Transverse colon (tissue), 4 donors: ENCODE results near the gene TMEM273. TPM values are rescaled to one million over a fixed set of nuclear protein-coding genes. Genes with fewer than 3 reads are reported as not detected.

ENCODE experiments used
- DNase-seq: peaks from one replicate; pipeline ENCODE4 v3.0.0-alpha.2; 2019
- H3K27ac ChIP-seq, 4 donors: fragments of 200-600 bp; sonication (generic); 2 replicates each; pipeline ENCODE4 v1.5.1; 2016 to 2018; ENCODE audit warnings: inconsistent platforms in 4 of 4
- H3K27me3 ChIP-seq: fragments of 200-600 bp; sonication (generic); 2 replicates; pipeline ENCODE4 v1.5.1; 2017; ENCODE audit warnings: inconsistent platforms
- H3K36me3 ChIP-seq, 4 donors: fragments of 200-600 bp; sonication (generic); 2 replicates each; pipeline ENCODE4 v1.5.1; 2017 to 2019; ENCODE audit warnings: inconsistent platforms in 4 of 4
- H3K4me1 ChIP-seq, 4 donors: fragments of 200-600 bp; sonication (generic); 2 replicates each; pipeline ENCODE4 v1.5.1; 2017 to 2020; ENCODE audit warnings: inconsistent platforms in 4 of 4
- H3K4me3 ChIP-seq, 4 donors: fragments of 200-600 bp; sonication (generic); 1 replicate in 1 of 4; 2 replicates in 3 of 4; pipeline versions ENCODE4 v1.5.1 to v1.6.1; 2017 to 2019; ENCODE audit warnings: inconsistent platforms in 4 of 4
- H3K9me3 ChIP-seq, 2 donors: fragments of 200-600 bp; sonication (generic); 2 replicates each; pipeline ENCODE4 v1.5.1; 2017 to 2019; ENCODE audit warnings: inconsistent platforms in 2 of 2
- EP300 ChIP-seq: sonication (generic); formaldehyde crosslinking; IDR thresholded peaks from one replicate; pipeline ENCODE4 v1.6.1; 2017; ENCODE audit warnings: antibody characterized with exemption, low read depth
- POLR2A ChIP-seq: fragments of 450-650 bp; IDR thresholded peaks from one replicate; pipeline ENCODE4 v1.6.1; 2016; ENCODE audit warnings: antibody characterized with exemption, mild to moderate bottlenecking, moderate library complexity
- POLR2AphosphoS5 ChIP-seq, 3 donors: sonication (generic); formaldehyde crosslinking; IDR thresholded peaks; one replicate each; pipeline ENCODE4 v1.6.1; 2016; ENCODE audit warnings: antibody characterized with exemption in 3 of 3
- WGBS, 2 donors: methylation state at CpG; one replicate each; pipeline ENCODE4 v1.1.5; 2018; ENCODE audit warnings: low coverage in 1 of 2; 5-methylcytosine and 5-hydroxymethylcytosine counted together
- in situ Hi-C, 4 donors: fragments of 200-750 bp; cut with MboI; loops; one replicate each; pipeline versions ENCODE4 v1.15.0 to v1.15.1; 2017; ENCODE audit warnings: low sequenced_read_pairs in 3 of 4, low pct_ligation_motif_present in 1 of 4, low pct_unique_long_range_greater_than_20kb in 1 of 4
- intact Hi-C: fragments of 100-400 bp; cut with DNase I; formaldehyde crosslinking; loops from one replicate; pipeline ENCODE4 v1.15.1; 2023; ENCODE audit warnings: low total_unique reads
- total RNA-seq, 4 donors: library from RNA; depleted of rRNA; stranded (reverse); fragments of >200 nt; gene quantifications; one replicate each; pipeline ENCODE4 v1.1.0, GENCODE V29; 2016
- TF ChIP-seq, protein P1 (sequence below), 5 experiments: fragments of 200-600 bp in 3 of 5; fragments of 450-650 bp in 2 of 5; sonication (generic) in 3 of 5; IDR thresholded peaks; 1 replicate in 2 of 5; 2 replicates in 3 of 5; pipeline ENCODE4 v1.5.1; 2016 to 2017; ENCODE audit warnings: antibody characterized with exemption in 5 of 5, inconsistent platforms in 3 of 5, mild to moderate bottlenecking in 2 of 5, moderate library complexity in 1 of 5

Gene TMEM273
- total RNA-seq, 4 donors from 2014 or later = 0.80 to 18.4 (median 7.4) TPM

GRCh38 chr10:49163741-49164140, 24.4 kb downstream of the TMEM273 start:
- WGBS, 2 donors = 80 to 89% methylated on average over 2 to 4 of the region's 4 CpGs
- intact Hi-C loops = loop anchor here (5.0 kb wide), 1 partner anchor 181 kb away; no protein-coding TSS in a partner anchor

GRCh38 chr10:49162761-49163310, 25.4 kb downstream of the TMEM273 start:
- no peak for DNase-seq
- no peaks in the 10 kb centered on the region for H3K27me3 ChIP-seq
- in situ Hi-C loops = loop anchor here (25.0 kb wide), 2 partner anchors 276 to 501 kb away; no protein-coding TSS in a partner anchor
- H3K4me1 ChIP-seq = no peaks in the 10 kb centered on the region
- 20 to 85% methylated on average over 2 to 8 of the region's 8 CpGs for WGBS, 2 donors
- intact Hi-C loops = loop anchor here (5.0 kb wide), 1 partner anchor 181 kb away; no protein-coding TSS in a partner anchor
- TF ChIP-seq EP300 (no peak), POLR2AphosphoS5 (IDR thresholded peaks at IDR 0.05) (no peak), POLR2A (no peak)
- TF ChIP-seq, protein P1, sequence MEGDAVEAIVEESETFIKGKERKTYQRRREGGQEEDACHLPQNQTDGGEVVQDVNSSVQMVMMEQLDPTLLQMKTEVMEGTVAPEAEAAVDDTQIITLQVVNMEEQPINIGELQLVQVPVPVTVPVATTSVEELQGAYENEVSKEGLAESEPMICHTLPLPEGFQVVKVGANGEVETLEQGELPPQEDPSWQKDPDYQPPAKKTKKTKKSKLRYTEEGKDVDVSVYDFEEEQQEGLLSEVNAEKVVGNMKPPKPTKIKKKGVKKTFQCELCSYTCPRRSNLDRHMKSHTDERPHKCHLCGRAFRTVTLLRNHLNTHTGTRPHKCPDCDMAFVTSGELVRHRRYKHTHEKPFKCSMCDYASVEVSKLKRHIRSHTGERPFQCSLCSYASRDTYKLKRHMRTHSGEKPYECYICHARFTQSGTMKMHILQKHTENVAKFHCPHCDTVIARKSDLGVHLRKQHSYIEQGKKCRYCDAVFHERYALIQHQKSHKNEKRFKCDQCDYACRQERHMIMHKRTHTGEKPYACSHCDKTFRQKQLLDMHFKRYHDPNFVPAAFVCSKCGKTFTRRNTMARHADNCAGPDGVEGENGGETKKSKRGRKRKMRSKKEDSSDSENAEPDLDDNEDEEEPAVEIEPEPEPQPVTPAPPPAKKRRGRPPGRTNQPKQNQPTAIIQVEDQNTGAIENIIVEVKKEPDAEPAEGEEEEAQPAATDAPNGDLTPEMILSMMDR (IDR thresholded peaks at IDR 0.05) = no peak
- no peak overlapping the region for H3K27ac ChIP-seq
- H3K4me3 ChIP-seq = no peak overlapping the region
- H3K36me3 ChIP-seq = no peaks in the 10 kb centered on the region
- no peaks in the 10 kb centered on the region for H3K9me3 ChIP-seq

More at GRCh38 chr10:49163741-49164140, 24.4 kb downstream of the TMEM273 start:
- no peak for DNase-seq
- Histone ChIP-seq H3K4me1 (no peaks in the 10 kb centered on the region), H3K27ac (no peak overlapping the region), H3K27me3 (no peaks in the 10 kb centered on the region), H3K36me3 (no peaks in the 10 kb centered on the region), H3K9me3 (no peaks in the 10 kb centered on the region), H3K4me3 (no peak overlapping the region)
- in situ Hi-C loops = loop anchor here (25.0 kb wide), 2 partner anchors 276 to 501 kb away; no protein-coding TSS in a partner anchor
- TF ChIP-seq EP300 (no peak), POLR2AphosphoS5 (IDR thresholded peaks at IDR 0.05) (no peak), POLR2A (no peak)
- TF ChIP-seq, protein P1 (IDR thresholded peaks at IDR 0.05) = no peak

GRCh38 chr10:49162063-49162462, 26.1 kb downstream of the TMEM273 start:
- in situ Hi-C loops = loop anchor here (25.0 kb wide), 2 partner anchors 275 to 500 kb away; no protein-coding TSS in a partner anchor
- no peaks in the 10 kb centered on the region for H3K9me3 ChIP-seq
- H3K27ac ChIP-seq = no peak overlapping the region
- no peaks in the 10 kb centered on the region for H3K36me3 ChIP-seq
- no peaks in the 10 kb centered on the region for H3K4me1 ChIP-seq
- DNase-seq = no peak
- H3K4me3 ChIP-seq = no peak overlapping the region
- H3K27me3 ChIP-seq = no peaks in the 10 kb centered on the region
- intact Hi-C loops = loop anchor here (5.0 kb wide), 1 partner anchor 180 kb away; no protein-coding TSS in a partner anchor
- 67 to 81% methylated on average over 1 to 5 of the region's 5 CpGs for WGBS, 2 donors
- TF ChIP-seq EP300 (no peak), POLR2A (no peak), POLR2AphosphoS5 (IDR thresholded peaks at IDR 0.05) (no peak)
- TF ChIP-seq, protein P1 (IDR thresholded peaks at IDR 0.05) = no peak

DNA sequence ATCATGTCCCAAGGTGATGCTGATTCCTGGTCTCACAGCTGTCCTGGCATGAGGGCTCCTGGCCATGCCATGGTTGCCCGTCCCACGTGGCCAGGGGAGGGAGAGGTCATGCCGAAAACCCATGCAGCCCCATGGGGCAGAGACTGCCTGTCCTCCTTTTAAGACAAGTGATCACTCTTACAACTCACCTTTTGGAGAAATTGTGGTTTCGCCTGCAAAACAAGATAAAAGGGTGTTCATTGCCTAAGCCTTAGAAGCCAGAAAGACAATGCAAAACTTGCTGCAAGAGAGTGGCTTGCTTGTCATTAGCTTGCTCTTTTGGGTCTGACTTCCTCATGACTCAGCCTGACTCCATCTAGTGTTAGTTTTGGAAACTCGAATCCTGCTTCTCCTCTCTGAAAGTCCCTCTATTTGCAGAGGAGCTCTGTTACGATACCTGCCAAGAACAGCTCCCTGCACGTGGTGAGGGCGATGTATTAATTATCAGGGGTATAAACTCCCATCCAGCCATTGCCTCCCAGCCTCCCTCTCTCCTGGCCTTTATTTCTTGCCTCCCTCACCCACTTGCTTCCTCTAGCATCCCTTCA, 26.7 kb downstream of the TMEM273 start:
- in situ Hi-C loops (loop anchor here (25.0 kb wide), 2 partner anchors 274 to 499 kb away; no protein-coding TSS in a partner anchor), intact Hi-C loops (loop anchor here (5.0 kb wide), 1 partner anchor 179 kb away; no protein-coding TSS in a partner anchor)
- Histone ChIP-seq H3K9me3 (no peaks in the 10 kb centered on the region), H3K4me3 (no peak overlapping the region), H3K4me1 (no peaks in the 10 kb centered on the region), H3K27me3 (no peaks in the 10 kb centered on the region), H3K36me3 (no peaks in the 10 kb centered on the region), H3K27ac (no peak overlapping the region)
- TF ChIP-seq, protein P1 (IDR thresholded peaks at IDR 0.05) = peak in 2 of 5 experiments; percentile 15 to 16
- TF ChIP-seq POLR2A = no peak
- 22 to 56% methylated on average over 4 to 8 of the region's 8 CpGs for WGBS, 2 donors
- no peak for DNase-seq
